ENCODE results near the gene SIRPG.
"Not testable (repeated sequence)": the region's sequence is repeated elsewhere in the genome, so short reads cannot be mapped to it uniquely, and the experiment has no call there.

Gene SIRPG

DNA sequence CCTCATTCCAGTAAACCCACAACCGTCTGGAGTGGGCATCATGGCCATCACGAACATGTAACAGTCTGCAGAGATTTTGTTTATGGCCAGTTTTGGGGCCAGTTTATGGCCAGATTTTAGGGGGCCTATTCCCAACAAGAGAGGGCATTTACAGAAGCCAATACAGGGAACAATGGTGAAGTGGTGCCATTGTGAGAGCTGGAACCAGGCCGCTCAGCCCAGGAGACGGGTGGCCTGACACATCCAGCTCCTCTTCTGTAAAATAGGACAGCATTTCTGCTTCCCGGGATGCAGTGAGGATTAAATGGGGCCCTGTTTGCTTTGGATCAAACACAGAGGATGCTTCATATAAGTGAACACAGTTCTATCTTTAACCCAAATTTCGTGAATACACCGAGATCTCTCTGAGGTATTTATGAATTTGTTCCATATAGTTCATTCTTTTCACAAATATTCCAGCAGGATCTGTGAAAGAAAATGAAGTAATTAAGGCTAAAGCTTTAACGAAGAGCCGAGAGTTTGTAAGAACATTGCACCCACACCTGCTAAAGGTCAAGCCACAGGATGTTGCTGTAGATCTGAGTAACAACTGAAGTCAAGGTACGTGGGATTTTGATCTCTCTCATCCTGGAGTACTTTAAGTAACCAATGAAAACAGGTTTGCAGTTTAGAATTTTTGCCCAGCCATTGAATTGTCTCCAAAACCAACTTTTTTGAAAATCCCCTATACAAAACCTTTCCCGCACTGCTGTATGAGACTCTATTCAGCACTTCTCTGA lies 14.5 kb upstream of the SIRPG start:
- no peak for DNase-seq (ENCODE audit: low spot score)

DNA sequence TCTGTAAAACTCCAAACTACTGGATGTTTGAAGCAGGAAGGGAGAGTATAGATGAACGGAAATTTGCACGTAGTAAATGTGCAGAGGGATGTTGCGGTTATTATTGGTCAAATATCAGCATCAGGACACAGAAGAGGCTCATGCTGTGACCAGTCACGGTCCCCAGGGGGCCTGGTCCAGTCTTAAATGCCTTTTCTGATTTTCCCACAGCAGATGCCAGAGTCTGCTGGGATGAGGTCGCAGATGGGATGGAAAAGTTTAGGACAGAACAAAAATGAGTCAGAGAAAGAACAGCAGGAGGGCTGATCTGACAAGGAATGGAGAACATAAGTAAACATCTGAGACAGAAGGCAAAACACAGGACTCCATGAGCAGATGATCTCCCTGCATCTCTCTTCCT lies 11.7 kb upstream of the SIRPG start:
- peak; percentile 44 for DNase-seq (ENCODE audit: low spot score)

DNA sequence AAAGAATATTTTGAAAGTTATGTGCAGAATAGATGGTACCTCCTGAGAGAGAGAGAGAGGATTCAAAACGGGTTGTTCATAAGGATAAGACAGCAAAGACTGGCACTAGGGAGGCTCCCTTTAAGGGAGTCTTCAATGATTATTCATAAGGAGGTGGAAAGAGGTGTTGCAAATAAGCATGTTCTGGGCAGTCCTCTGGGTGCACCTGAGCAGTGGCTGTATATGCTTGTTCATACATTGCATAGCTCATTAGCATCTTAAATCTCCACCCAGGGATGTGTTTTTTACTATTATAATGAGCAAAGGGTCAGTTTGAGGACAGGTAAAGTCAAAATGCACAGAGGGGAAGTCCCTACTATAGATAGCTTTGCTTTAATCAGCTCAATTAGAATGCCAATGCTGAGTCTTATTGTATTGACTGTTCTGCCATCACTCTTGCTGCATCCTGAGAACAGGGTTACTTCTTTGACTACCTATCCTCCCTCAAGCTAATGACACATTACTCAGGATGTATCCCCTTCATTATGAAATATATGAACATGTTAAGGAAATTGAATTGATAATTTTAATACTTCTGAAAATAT lies 10.0 kb upstream of the SIRPG start:
- DNase-seq (ENCODE audit: low spot score): no peak

- DNase-seq (ENCODE audit: low spot score): no peak
These were observed 9.2 kb upstream of the SIRPG start for GRCh38 chr20:1666802-1667201.

- no peak for DNase-seq (ENCODE audit: low spot score)
These were observed 7.8 kb upstream of the SIRPG start for GRCh38 chr20:1665345-1665744.

- no peak for DNase-seq (ENCODE audit: low spot score)
These were observed 7.3 kb upstream of the SIRPG start for GRCh38 chr20:1664911-1665310.

DNA sequence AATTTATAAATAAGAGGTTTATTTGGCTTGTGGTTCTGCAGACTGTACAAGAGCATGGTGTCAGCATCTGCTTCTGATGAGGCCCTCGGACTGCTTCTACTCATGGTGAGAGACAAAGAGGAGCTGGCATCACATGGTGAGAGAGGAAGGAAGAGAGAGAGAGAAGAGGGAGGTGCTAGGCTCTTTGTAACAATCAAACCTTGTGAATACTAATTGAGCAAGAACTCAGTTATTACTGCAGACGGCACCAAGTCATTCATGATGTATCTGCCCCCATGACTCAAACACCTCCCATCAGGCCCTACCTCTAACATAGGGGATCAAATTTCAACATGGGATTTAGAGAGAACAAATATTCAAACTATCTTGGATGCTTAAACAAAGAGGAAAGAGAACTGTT lies 6.3 kb upstream of the SIRPG start:
- peak; percentile 6 for DNase-seq (ENCODE audit: low spot score)

GRCh38 chr20:1661542-1662299 lies 4.1 kb upstream of the SIRPG start:
- no peak for DNase-seq (ENCODE audit: low spot score)

DNA sequence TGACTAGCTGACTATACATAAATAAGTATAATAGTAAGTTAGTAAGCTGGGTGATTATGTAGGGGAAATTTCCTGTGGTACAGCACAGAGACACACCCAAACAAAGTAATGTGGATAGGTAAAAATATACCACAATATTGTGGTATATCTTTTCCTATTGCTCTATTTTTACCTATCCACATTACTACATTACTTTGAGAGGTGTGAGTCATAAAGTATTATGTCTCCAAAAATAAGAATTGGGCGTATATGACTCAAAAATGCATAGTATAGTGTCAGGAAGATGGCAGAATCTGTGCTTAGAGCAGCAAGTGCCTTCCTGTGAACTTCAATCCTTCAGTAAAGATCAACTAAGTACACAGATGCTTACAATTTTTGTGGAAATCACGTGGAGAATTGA lies 2.7 kb upstream of the SIRPG start:
- DNase-seq (ENCODE audit: low spot score): no peak

DNA sequence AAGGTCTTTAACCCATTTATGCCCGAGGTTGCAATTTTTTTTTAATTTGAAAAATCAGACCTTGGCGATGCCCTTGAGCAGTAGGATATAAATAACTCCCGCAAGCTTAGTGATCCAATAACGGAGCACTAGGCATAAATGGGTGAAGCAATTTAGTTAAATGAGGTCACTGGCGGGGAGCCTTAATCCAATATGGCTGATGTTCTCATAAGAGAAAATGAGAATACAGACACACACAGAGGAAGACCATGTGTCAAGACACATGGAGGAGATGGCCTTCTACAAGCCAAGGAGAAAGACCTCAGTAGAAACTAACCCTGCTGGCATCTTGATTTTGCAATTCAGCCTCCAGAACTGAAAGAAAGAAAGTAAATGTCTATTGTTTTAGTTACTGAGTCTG lies 735 bp downstream of the SIRPG start:
- DNase-seq (ENCODE audit: low spot score): no peak

- no peak for DNase-seq (ENCODE audit: low spot score)
These were observed 2.6 kb downstream of the SIRPG start for GRCh38 chr20:1654996-1655395.

GRCh38 chr20:1652960-1653359 lies 4.6 kb downstream of the SIRPG start:
- DNase-seq (ENCODE audit: low spot score): no peak

- no peak for DNase-seq (ENCODE audit: low spot score)
These were observed 5.5 kb downstream of the SIRPG start for GRCh38 chr20:1652104-1652503.

DNA sequence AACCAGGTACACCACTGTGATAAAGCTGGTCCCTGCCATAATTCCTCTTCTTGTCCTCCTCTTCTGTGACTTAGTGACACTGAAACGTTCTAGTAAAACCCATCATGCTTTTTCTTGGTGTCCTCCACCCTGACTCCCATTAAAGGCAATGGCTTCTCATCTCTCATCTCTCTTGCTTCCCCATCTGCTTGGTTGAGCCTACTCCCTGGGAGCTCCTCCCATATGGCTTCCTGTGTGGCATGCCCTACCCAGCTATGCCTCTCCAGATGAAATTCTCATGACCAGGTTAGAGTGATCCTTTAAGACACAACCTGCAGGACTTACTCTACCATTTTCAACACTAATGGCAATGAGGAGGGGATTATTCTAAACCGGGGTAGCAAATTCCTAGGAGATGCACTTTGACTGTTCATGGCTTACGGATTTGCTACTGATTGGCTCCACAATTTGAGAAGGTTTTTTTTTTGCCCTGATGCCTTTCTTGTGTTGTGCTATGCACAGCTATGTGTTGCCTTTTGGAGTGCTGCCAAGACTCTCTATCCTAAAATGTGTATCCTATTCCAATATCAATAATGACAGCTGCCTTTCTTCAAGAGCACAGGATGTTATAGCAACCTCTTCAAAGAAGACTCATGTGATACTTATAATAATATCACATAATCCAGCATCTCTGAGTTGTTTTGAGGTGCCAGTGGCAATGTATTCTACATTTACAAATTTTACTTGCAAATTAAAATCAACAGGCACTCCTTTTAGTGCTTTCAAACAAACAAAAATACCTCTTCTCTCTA lies 6.1 kb downstream of the SIRPG start:
- no peak for DNase-seq (ENCODE audit: low spot score)

- no peak for DNase-seq (ENCODE audit: low spot score)
These were observed 9.5 kb downstream of the SIRPG start for GRCh38 chr20:1648101-1648500.

DNA sequence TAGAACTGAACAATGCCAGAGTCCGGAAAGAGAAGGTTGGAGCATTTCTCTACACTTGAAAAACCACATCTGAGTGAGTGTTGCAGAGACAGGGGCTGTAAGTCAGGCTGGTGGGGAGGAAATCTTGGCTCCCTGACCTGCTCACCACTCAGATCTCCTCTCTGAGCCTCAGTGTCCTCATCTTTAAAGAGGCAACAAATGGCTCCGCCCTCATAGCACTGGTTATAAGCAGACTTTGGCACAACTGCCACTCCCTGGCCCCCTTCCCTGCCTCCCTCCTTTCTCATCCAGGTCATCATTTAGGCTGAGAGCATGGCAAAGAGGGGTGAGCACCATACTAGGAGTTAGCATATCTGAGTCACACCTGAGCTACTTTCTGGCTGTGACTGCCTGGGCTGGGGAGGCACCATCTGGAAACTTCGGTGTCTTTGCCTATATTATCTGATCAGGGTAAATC lies 10.6 kb downstream of the SIRPG start:
- no peak for DNase-seq (ENCODE audit: low spot score)

GRCh38 chr20:1644101-1644962 lies 13.2 kb downstream of the SIRPG start:
- no peak for DNase-seq (ENCODE audit: low spot score)

GRCh38 chr20:1638643-1639042 lies 18.9 kb downstream of the SIRPG start:
- not testable (repeated sequence) for DNase-seq (ENCODE audit: low spot score)

DNA sequence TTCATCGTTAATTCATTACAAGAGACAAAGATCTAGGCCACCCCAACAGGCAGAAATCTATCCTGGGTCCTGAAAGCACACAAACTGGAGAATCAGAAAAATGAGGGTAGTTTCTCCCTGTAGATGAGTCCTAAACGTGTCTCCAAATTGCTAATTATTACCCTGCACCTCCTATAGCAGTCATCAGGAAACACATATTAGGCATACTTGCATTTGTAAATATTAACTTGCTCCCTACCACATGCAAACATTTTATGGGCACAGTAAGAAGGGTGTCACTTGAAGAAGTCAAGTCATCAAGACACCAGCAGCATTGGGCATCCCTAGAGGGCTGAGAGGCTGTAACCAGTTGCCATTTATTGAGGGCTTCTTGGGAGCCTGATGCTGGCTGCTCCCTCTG lies 19.8 kb downstream of the SIRPG start:
- DNase-seq (ENCODE audit: low spot score): no peak

DNA sequence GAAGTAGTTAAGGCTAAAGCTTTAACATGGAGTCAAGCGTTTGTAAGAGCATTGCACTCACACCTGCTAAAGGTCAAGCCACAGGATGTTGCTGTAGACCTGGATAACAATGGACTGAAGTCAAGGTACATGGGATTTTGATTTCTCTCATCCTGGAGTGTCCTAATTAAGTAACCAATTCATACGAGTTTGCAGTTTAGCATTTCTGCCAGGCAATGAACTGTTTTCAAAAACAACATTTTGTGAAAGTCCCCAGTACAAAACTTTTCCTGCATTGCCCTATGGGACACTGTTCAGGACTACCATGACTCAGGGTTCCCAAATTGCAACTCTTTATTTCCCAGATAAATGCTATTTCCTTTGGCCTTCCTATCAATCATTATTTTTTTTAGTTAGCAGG lies 20.4 kb downstream of the SIRPG start:
- DNase-seq (ENCODE audit: low spot score): no peak

DNA sequence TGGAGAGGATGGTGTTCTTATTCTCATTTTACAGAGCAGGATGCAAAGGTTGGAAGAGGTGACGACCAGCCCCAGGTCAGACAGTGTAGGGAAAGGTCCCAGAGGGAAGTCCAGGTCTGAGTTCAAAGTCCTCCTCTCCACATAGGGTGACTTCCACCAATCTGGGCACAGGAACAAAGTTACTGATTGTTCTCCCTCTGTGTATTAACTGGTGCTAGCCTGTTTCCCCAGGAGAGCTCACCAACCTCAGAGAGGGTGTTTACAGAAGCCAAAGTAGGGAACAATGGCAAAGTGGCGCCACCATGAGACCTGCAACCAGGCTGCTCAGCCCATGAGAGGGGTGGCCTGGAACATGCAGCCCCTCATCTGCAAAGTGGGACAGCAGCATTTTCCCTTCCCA lies 21.0 kb downstream of the SIRPG start:
- DNase-seq (ENCODE audit: low spot score): no peak
